ENCODE results near the gene KICS2.

KICS2 gene

GRCh38 chr12:64192644-64193444 lies 29.3 kb downstream of the KICS2 start:
- DNase-seq (ENCODE audit: low read depth) = no peak
- no peak for TF ChIP-seq CTCF (IDR thresholded peaks at IDR 0.05; ENCODE audit: control insufficient read depth, insufficient read depth, low read depth, low read length, missing control alignments)
- no peak overlapping the region for H3K4me3 ChIP-seq (ENCODE audit: control insufficient read depth, low read depth, low read length)

- no peak for TF ChIP-seq CTCF (IDR thresholded peaks at IDR 0.05; ENCODE audit: control insufficient read depth, insufficient read depth, low read depth, low read length, missing control alignments)
- H3K4me3 ChIP-seq (ENCODE audit: control insufficient read depth, low read depth, low read length) = no peak overlapping the region
- DNase-seq (ENCODE audit: low read depth) = no peak
Measured at GRCh38 chr12:64190140-64190539, 32.0 kb downstream of the KICS2 start.

- TF ChIP-seq CTCF (IDR thresholded peaks at IDR 0.05; ENCODE audit: control insufficient read depth, insufficient read depth, low read depth, low read length, missing control alignments) = no peak
- no peak overlapping the region for H3K4me3 ChIP-seq (ENCODE audit: control insufficient read depth, low read depth, low read length)
- no peak for DNase-seq (ENCODE audit: low read depth)
Measured at GRCh38 chr12:64189530-64189929, 32.6 kb downstream of the KICS2 start.

- TF ChIP-seq CTCF (IDR thresholded peaks at IDR 0.05; ENCODE audit: control insufficient read depth, insufficient read depth, low read depth, low read length, missing control alignments) = no peak
- no peak overlapping the region for H3K4me3 ChIP-seq (ENCODE audit: control insufficient read depth, low read depth, low read length)
- DNase-seq (ENCODE audit: low read depth) = no peak
Measured at GRCh38 chr12:64187794-64188193, 34.3 kb downstream of the KICS2 start.

GRCh38 chr12:64187370-64187769 lies 34.7 kb downstream of the KICS2 start:
- no peak for TF ChIP-seq CTCF (IDR thresholded peaks at IDR 0.05; ENCODE audit: control insufficient read depth, insufficient read depth, low read depth, low read length, missing control alignments)
- DNase-seq (ENCODE audit: low read depth) = peak; percentile 24
- H3K4me3 ChIP-seq (ENCODE audit: control insufficient read depth, low read depth, low read length) = no peak overlapping the region

- no peak overlapping the region for H3K4me3 ChIP-seq (ENCODE audit: control insufficient read depth, low read depth, low read length)
- no peak for TF ChIP-seq CTCF (IDR thresholded peaks at IDR 0.05; ENCODE audit: control insufficient read depth, insufficient read depth, low read depth, low read length, missing control alignments)
- DNase-seq (ENCODE audit: low read depth) = no peak
Measured at GRCh38 chr12:64186789-64187188, 35.3 kb downstream of the KICS2 start.
